Mucosa of gallbladder (tissue), 1 donor: ENCODE data around the gene TBCB. TPM values are rescaled to one million over a fixed set of nuclear protein-coding genes. Genes with fewer than 3 reads are reported as not detected.
"Not testable (repeated sequence)": the region's sequence is repeated elsewhere in the genome, so short reads cannot be mapped to it uniquely, and the experiment has no call there.

Experiments used
- DNase-seq: peaks from one replicate; pipeline ENCODE4 v3.0.0-alpha.2; 2020; ENCODE audit warnings: low spot score
- total RNA-seq: library from RNA; stranded (reverse); gene quantifications from one replicate; pipeline ENCODE4 v1.2.1, GENCODE V29; 2021
- donor health status: DM: no; HTN: no; CAD: no.

TBCB gene
- total RNA-seq, 1 donor from 2014 or later = 132 TPM

- DNase-seq = no peak
Measured at GRCh38 chr19:36169084-36169760, 54.0 kb downstream of the TBCB start.

DNA sequence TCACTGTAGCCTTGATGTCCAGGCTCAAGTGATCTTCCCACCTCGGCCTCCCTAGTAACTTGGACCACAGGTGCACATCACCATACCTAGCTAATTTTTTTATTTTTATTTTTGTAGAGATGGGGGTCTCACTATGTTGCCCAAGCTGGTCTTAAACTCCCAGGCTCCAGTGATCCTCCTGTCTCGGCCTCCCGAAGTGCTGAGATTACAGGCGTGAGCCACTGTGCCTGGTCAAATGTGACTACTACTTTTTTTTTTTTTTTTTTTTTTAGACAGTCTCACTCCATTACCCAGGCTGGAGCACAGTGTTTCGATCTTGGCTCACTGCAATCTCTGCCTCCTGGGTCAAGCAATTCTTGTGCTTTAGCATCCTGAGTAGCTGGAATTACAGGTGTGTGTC lies 57.6 kb downstream of the TBCB start:
- DNase-seq = no peak

DNA sequence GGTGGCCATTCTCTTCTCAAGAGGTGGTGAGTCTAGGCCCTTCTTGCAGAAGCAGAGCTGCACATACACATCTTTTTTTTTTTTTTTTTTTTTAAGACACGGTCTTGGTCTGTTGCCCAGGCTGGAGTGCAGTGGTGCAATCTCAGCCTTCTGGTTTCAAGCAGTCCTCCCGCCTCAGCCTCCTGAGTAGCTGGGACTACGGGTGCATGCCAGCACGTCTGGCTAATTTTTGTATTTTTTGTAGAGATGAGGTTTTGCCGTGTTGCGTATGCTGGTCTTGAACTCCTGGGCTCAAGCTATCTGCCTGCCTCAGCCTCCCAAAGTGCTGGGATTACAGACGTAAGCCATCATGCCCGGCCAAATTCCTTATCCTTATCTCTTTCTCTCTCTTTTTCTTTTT lies 58.6 kb downstream of the TBCB start:
- not testable (repeated sequence) for DNase-seq

Other genes with a start within 250 kb of the TBCB start
- 85.6 TPM for gene APLP1, start 246.9 kb upstream of the TBCB start, total RNA-seq
- gene NFKBID, start 214.9 kb upstream of the TBCB start, total RNA-seq = 34.5 TPM
- 14.4 TPM for gene HCST, start 212.9 kb upstream of the TBCB start, total RNA-seq
- gene TYROBP, start 207.2 kb upstream of the TBCB start, total RNA-seq = 94.6 TPM
- 23.7 TPM for gene LRFN3, start 179.1 kb upstream of the TBCB start, total RNA-seq
- 20.0 TPM for gene SDHAF1, start 120.3 kb upstream of the TBCB start, total RNA-seq
- gene SYNE4, start 106.7 kb upstream of the TBCB start, total RNA-seq = 17.4 TPM
- 34.9 TPM for gene ALKBH6, start 101.3 kb upstream of the TBCB start, total RNA-seq
- 74.0 TPM for gene CLIP3, start 82.6 kb upstream of the TBCB start, total RNA-seq
- 12.9 TPM for gene THAP8, start 61.2 kb upstream of the TBCB start, total RNA-seq
- gene WDR62, start 60.6 kb upstream of the TBCB start, total RNA-seq = 1.3 TPM
- not detected for gene OVOL3, start 4.3 kb upstream of the TBCB start, total RNA-seq
- gene POLR2I, start 593 bp upstream of the TBCB start, total RNA-seq = 74.5 TPM
- gene CAPNS1, start 24.6 kb downstream of the TBCB start, total RNA-seq = 584 TPM
- gene COX7A1, start 37.0 kb downstream of the TBCB start, total RNA-seq = 55.7 TPM
- gene ZNF565, start 99.2 kb downstream of the TBCB start, total RNA-seq = 5.3 TPM
- gene ZNF146, start 99.6 kb downstream of the TBCB start, total RNA-seq = 40.2 TPM